ENCODE measurements around the gene MT1X.
"Not testable (repeated sequence)": the region's sequence is repeated elsewhere in the genome, so short reads cannot be mapped to it uniquely, and the experiment has no call there.

The MT1X gene

DNA sequence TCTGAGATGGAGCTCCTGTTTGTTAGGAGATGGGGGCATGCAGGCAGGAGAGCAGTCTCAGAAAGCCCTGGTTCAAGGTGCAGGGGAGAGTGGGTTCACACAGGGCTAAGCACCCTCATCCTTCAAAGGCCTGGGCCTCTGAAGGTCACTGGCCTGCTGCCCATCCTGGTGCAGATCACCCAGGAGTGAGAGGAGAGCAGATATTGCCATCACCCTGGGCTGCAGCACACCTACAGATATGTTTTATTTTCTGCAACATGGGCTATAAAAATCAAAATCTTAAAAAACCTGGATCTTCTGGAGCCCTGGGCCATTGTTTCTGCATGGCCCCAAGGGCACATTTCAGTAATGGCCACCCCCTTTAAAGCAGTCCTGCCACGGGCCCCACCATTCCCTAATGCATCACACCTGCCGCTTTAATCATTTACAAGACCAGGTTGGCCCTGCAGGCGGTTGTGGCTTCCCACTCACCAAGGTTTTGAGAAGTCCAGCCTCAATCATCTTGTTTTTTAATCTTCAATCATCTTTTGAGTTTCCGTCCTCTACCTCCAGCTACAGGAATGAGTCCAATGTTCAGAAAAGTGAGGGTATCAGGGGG is 27.3 kb downstream of the MT1X start:
- DNase-seq (ENCODE audit: low read depth in 2 of 2, low spot score in 1 of 2), result no peak

DNA sequence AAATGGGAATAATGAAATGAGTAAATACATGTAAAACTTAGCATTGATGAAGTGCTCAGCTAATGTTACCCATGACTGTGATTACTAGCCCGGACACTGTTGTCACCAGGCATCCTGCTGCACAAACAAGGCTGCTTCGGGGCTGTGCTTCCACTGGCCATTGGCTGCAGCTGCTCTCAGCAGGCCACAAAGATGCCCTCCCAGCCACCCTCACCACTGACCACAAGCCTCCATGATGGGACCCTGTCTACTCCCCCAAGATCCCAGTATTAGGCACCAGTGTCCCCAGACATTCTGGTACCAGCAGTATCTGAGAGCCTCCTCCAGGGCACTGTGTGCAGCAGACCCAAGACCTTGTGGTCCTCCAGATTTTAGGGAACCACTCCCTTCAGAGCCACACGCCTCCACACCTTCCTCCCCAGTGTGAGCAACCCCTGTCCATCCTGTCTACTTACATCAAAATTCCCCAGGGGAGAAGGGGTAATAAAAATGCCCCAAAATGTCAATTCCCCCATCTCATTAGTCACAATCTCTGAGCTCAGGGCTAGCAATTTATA is 28.0 kb downstream of the MT1X start:
- no peak for DNase-seq (ENCODE audit: low read depth in 2 of 2, low spot score in 1 of 2)

DNA sequence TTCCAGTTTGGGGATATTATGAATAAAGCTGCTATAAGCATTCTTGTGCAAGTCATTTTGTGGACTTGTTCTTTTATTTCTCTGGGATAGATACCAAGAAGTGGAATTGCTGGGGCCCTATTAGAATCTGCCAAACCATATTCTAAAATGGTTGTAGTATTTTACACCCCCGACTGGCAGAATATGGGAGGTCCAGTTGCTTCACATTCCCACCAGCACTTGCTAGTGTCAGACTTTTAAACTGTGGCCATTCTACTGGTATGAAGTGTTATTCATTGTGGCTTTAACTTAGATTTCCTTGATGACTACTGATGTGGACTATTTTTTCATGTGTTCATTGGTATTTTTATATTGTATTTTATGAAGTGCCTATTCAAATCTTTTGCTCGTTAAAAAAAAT is 29.6 kb downstream of the MT1X start:
- DNase-seq (ENCODE audit: low read depth in 2 of 2, low spot score in 1 of 2), result no peak

DNA sequence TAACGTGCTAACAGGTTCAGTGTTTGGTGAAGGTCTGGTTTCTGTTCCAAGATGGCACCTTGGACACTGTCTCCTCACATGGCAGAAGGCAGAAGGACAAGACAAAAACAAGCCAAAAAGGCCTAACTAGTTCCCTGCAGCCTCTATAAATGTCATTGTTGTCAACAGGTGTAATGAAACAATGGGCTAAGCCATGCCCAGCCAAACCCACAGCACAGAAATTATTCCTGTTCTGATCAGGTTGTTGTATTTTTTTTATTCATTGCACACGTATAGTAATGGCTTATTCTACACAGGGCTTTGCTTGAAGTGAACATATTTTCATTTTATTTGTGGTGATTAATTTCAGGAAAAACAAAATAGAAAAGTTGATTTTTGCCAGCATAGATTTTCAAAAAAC is 31.5 kb downstream of the MT1X start:
- DNase-seq (ENCODE audit: low read depth in 2 of 2, low spot score in 1 of 2), result no peak

DNA sequence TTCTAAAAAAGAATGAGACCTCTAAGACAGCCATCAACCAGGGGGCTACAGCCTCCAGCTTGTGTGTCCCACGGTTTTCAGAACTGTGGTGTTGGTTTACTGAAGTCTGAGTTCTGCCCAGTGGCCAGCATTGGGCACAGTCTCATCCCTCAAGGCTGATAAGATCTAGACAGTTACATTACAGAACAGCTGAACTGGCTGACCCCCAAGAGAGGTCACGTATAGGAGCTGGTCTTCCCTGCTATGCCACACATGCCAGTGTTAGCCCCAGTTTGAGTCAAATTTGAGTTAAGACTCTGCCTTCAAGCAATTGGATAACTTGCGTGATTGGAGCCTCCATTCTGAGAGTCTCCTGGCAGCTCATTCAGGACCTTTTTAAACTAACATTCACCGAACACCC is 32.9 kb downstream of the MT1X start:
- DNase-seq (ENCODE audit: low read depth in 2 of 2, low spot score in 1 of 2), result no peak

DNA sequence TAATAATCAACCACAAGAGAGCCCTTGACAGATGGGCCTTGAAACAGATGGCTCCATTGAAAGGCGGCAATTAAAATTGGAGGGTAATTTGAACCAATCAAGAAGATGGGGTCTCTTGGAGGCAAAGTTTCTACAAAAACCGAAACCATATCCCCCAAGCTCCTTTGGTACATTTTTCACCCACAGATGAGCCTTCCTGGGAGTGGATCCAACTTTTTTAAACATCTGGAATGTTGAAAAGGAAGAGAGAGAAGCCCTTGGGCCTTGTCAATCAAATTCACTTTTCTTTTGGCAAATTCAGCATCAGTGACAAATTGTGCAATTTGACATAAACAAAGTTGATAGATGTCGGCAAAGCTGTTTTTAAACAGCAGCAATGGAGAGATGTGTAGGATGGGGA is 34.5 kb downstream of the MT1X start:
- DNase-seq (ENCODE audit: low read depth in 2 of 2, low spot score in 1 of 2), result no peak

DNA sequence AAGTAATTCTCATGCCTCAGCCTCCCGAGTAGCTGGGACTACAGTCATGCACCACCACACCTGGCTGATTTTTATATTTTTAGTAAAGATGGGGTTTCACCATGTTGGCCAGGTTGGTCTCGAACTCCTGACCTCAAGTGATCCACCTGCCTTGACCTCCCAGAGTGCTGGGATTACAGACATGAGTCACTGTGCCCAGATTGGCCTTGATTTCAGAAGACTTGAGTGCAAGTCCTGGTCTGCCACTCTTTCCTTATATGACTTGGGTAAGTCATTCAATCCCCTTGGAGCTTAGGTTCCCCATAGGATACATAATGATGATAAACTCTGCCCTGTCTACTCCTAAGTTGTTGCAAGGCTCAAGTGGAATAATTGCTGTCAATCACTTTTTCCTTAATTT is 35.3 kb downstream of the MT1X start:
- DNase-seq (ENCODE audit: low read depth in 2 of 2, low spot score in 1 of 2), result not testable (repeated sequence)

DNA sequence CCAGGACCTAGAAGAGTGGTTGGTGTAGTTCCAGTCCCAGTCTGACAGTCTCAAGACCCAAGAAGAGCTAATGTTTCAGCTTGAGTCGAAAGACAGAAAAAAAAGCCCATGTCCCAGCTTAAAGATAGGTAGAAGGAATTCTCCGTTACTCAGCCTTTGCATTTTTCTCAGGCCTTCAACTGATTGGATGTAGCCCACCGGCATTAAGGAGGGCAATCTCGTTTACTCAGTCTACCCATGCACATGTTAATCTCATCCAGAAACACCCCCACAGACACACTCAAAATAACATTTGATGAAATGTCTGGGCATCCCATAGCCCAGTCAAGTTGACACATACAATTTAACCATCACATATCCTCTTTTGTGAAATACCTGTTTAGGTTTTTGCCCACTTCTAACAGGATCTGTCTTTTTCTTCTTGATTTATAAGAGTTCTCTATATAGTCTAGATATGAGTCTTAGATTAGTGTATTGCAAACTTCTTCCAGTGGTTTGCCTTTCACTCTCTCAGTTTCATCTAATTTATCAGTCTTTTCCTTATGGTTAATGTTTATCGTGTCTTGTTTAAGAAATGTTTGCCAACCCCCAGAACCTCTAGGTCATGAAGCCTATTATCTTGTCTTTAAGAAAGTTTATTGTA is 40.1 kb downstream of the MT1X start:
- DNase-seq (ENCODE audit: low read depth in 2 of 2, low spot score in 1 of 2), result no peak

DNA sequence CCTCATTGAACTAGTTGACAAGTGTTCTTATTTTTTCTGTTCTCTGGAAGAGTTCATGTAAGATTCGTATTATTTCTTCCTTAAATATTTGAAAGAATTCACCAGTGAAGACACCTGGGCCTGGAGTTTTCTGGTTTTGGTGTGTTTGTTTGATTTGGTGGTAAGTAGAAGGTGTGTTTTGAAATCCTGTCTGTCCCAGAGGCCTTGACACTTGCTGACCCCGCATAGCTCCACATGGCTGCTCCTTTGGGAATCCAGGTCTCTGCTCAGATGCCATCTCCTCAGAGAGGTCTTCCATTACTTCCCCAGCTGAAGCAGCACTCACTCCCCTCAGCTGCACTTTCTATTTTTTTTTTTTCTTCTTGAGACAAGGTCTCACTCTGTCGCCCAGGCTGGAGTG is 41.9 kb downstream of the MT1X start:
- no peak for DNase-seq (ENCODE audit: low read depth in 2 of 2, low spot score in 1 of 2)

DNA sequence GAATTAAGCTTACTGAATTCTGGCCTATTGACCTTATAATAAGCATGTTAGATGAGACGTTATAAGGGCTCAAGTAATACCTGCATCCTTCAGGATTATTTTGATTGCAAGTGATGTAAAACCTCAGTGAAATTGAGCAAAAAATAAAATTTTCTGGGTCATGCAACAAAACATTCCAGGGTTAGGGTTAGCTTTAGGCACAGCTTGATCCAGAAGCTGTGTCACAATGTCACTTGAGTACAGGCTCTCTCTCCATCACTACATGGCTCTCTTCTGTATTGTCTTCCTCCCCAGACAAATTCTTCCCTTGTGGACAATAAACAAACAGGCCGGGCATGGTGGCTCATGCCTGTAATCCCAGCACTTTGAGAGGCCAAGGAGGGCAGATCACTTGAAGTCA is 44.0 kb downstream of the MT1X start:
- no peak for DNase-seq (ENCODE audit: low read depth in 2 of 2, low spot score in 1 of 2)

DNA sequence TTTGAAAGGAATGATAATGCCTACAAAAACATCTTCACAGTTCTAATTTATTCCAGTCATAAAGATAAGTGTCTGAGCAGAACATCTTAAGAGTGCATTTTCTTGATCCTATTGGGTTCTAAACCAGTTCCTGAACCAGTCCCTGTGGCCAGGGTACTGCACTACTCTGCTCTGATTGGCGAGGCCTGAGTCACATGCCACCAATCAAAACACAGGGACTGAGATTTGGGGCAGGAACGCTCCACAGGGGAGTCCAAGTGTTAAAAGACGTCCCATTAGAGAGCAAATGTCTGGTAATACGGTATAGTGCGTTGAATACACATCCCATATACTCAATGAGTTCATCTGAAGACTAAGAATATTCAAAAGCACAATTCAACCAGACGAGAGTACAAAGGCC is 44.7 kb downstream of the MT1X start:
- no peak for DNase-seq (ENCODE audit: low read depth in 2 of 2, low spot score in 1 of 2)

DNA sequence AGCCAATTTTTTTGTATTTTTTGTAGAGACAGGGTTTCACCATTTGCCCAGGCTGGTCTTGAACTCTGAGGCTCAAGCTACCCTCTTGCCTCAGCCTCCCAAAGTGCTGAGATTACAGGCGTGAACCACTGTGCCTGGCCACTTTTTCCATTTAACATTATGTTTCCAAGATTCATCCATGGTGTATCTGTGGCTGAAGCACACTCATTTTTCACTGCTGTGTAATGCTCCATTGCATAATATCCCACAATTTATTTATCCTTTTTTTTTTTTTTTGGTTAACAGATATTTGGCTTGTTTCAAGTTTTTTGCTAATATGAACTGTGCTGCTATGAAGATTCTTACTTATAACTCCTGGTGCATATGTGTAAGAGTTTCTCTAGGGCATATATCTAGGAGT is 45.8 kb downstream of the MT1X start:
- no peak for DNase-seq (ENCODE audit: low read depth in 2 of 2, low spot score in 1 of 2)

DNA sequence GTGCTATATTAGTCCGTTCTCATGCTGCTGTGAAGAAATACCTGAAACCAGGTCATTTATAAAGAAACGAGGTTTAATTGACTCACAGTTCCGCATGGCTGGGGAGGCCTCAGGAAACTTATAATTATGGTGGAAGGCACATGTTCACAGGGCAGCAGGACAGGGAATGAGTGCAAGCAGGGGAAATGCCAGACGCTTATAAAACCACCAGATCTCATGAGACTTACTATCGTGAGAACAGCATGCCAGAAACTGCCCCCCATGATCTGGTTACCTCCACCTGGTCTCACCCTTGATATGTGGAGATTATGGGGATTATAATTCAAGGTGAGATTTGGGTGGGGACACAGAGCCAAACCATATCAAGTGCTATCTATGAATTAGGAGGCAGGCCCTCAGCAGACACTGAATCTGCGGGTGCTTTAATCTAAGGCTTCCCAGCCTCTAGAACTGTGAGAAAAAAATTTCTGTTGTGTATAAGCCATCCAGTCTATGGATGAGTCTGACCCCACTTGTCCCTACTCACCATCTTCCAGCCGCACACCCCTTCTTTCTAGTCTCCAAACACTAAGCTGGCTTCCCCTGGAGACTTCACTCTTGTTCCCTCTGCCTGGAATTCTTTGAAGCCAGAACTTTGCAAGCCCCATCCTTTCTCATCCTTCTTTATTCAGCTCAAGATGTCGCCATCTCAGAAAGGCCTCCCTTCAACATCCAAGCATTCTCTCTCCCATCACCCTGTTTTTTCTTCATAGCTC is 46.9 kb downstream of the MT1X start:
- DNase-seq (ENCODE audit: low read depth in 2 of 2, low spot score in 1 of 2), result no peak

DNA sequence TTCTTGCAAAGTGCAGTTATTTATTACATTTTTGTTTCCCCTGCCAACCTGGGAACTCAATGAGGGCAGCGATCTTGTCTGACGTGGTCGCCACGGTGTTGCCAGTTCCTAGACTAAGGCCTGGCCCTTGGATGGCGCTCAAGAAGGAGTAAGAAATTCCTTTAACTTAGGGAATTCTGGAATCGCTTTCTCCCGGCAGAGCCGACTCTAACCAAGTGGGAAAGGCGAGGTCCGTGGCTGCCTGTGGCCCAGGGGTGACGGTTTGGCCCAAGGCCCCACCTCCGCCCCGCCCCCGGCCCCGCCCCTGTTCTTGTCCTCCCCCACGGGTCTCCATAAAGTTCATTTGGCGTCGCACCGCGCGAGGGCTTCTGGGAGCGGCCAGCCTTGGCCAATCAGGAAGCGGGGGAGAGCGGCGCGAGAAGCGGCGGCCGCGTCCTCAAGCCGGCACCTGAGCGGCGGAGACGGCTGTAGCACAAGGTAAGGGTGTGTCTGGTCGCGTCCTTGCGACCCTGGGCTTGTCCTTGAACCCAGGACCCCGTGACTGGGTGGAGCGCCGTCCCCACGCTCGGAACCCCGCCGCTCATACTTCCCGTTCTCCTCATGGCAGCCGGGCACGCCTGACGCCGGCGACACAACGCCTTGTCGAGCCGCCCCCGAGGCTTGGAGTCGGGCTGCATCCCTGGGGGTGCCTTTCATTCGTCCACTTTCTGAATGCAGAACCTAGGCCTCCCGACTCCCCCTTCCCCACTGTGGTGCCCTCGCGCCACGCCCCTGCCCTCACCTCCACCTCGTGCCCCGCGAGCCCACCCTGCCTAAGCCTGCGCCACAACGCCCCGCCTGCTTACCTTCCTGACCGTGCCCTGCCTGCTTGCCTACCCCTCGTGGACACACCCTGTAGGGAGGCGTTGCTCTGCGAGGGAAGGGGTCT is 47.7 kb downstream of the MT1X start, which contains the start of gene NUP93:
NUP93 (plus strand) TSS at position 395 of the 928 bp plus-strand sequence. CDS start 18,119 bp downstream, outside the sequence.
- DNase-seq (ENCODE audit: low read depth in 2 of 2, low spot score in 1 of 2), result peak; percentile 73 to 75

DNA sequence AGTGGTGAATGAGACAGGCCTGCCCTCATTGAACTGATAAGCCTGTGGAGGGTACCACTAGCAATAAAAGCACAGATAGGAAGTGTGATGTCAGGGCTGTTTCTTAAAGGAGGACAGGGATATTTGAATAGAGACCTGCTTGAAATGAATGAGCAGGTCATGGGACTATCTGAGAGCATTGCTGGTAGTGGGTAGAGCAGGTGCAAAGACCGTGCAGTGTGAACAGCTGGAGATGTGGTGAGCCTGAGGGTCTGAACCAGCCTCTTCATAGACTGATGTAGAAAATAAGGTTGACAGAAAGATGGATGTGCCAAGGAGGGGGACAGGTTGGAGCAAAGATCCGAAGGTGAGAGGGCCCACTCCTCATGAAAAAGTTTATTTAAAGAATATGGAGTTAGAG is 50.1 kb downstream of the MT1X start:
- no peak for DNase-seq (ENCODE audit: low read depth in 2 of 2, low spot score in 1 of 2)

DNA sequence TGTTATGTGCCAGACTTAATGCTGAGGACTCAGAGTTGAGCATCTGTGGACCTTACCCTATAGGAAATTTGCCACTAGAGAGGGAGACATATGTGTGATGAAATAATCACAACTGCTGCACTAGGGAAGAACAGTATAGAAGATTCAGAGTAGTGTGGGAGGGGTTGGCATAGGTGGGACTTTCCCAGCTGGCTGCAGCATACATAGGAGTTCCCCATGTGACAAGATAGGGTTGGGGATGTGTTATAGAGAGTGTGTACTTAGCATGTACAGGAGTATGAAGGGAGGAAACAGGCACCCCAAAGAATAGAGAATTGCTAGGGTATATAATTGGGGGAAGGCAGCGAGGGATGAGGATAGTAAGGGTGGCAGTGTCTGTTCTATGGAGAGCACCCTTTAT is 50.6 kb downstream of the MT1X start:
- DNase-seq (ENCODE audit: low read depth in 2 of 2, low spot score in 1 of 2), result no peak

Data from stimulated activated CD8-positive, alpha-beta memory T cell treated with anti-CD3 and anti-CD28 coated beads, Interleukin-4, amount 100 ng/mL, for 1 hour (primary cell).